ENCODE data around the gene LGR4. TPM values are rescaled to one million over a fixed set of nuclear protein-coding genes. Genes with fewer than 3 reads are reported as not detected.
"Not testable (repeated sequence)": the region's sequence is repeated elsewhere in the genome, so short reads cannot be mapped to it uniquely, and the experiment has no call there.

The LGR4 gene
- polyA plus RNA-seq, 2 donors, result 10.5 to 11.8 TPM

GRCh38 chr11:27330633-27331270 lies 141.8 kb downstream of the LGR4 start:
- Histone ChIP-seq H3K27ac (ENCODE audit: low read depth in 2 of 2, low read length in 1 of 2) (no peak overlapping the region), H3K9me3 (ENCODE audit: control insufficient read depth in 2 of 2, insufficient read depth in 1 of 2, low read depth in 1 of 2, low read length in 1 of 2) (no peaks in the 10 kb centered on the region), H3K27me3 (ENCODE audit: control insufficient read depth in 1 of 2, insufficient read depth in 2 of 2, low read length in 2 of 2) (no peaks in the 10 kb centered on the region), H3K4me1 (ENCODE audit: control insufficient read depth in 2 of 2, insufficient read depth in 2 of 2, low read length in 1 of 2) (no peaks in the 10 kb centered on the region), H3K4me3 (ENCODE audit: low read depth in 1 of 2, low read length in 2 of 2) (no peak overlapping the region), H3K36me3 (ENCODE audit: control insufficient read depth in 2 of 2, insufficient read depth in 2 of 2, low read length in 1 of 2) (no peaks in the 10 kb centered on the region)
- WGBS, 2 donors, result 90 to 92% methylated on average over 1 of the region's 1 CpG

DNA sequence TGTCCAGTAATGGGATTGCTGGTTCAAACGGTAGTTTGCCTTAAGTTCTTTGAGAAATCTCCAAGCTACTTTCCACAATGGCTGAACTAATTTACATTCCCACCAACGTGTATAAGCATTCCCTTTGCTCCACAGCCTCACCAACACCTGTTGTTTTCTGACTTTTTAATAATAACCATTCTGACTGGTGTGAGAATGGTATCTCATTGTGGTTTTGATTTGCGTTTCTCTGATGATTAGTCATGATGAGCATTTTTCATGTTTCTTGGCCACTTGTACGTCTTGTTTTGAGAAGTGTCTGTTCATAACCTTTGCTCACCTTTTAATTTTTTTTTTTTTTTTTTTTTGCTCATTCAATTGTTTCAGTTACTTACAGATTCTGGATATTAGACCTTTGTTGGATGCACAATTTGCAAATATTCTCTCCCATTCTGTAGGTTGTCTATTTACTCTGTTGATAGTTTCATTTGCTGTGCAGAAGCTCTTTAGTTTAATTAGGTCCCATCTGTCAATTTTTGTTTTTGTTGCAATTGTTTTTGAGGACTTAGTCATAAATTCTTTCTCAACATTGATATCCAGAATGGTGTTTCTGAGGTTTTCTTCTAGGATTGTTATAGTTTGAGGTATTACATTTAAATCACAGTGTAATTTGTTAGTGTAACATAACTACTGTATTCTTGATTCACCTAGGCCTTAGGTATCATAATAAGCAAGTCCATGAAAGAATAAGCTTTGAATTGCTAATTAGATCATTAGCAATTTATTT lies 142.5 kb downstream of the LGR4 start:
- Histone ChIP-seq H3K27me3 (ENCODE audit: control insufficient read depth in 1 of 2, insufficient read depth in 2 of 2, low read length in 2 of 2) (no peaks in the 10 kb centered on the region), H3K9me3 (ENCODE audit: control insufficient read depth in 2 of 2, insufficient read depth in 1 of 2, low read depth in 1 of 2, low read length in 1 of 2) (no peaks in the 10 kb centered on the region), H3K36me3 (ENCODE audit: control insufficient read depth in 2 of 2, insufficient read depth in 2 of 2, low read length in 1 of 2) (no peaks in the 10 kb centered on the region), H3K27ac (ENCODE audit: low read depth in 2 of 2, low read length in 1 of 2) (no peak overlapping the region), H3K4me1 (ENCODE audit: control insufficient read depth in 2 of 2, insufficient read depth in 2 of 2, low read length in 1 of 2) (no peaks in the 10 kb centered on the region), H3K4me3 (ENCODE audit: low read depth in 1 of 2, low read length in 2 of 2) (no peak overlapping the region)
- WGBS, 2 donors, result 79 to 83% methylated on average over 4 of the region's 4 CpGs

DNA sequence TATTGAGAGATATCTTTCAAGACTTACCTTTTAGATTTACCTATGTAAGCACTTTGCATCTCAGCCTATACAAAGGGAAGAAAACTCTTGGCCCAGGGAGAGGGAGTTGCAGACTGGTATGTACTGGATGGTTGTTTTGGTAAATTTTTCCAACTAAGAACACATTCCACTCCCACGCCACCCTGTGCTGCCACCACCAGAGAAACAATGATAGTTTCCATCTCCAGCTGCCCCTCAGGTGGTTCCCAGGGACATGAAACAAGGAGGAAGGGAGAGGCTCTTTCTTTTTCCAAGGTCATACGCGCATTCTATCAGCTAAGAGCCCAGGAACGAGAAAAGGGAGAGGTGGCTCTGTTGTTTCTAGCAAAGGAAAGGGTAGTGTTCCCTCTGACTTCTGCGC lies 144.0 kb downstream of the LGR4 start:
- WGBS, 2 donors, result 85 to 96% methylated on average over 5 of the region's 5 CpGs
- H3K4me3 ChIP-seq (ENCODE audit: low read depth in 1 of 2, low read length in 2 of 2), result no peak overlapping the region

DNA sequence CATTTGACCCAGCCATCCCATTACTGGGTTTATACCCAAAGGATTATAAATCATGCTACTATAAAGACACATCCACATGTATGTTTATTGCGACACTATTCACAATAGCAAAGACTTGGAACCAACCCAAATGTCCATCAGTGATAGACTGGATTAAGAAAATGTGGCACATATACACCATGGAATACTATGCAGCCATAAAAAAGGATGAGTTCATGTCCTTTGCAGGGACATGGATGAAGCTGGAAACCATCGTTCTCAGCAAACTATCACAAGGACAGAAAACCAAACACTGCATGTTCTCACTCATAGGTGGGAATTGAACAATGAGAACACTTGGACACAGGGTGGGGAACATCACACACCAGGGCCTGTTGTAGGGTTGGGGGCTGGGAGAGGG lies 145.5 kb downstream of the LGR4 start:
- H3K4me1 ChIP-seq (ENCODE audit: control insufficient read depth in 2 of 2, insufficient read depth in 2 of 2, low read length in 1 of 2); H3K27me3 ChIP-seq (ENCODE audit: control insufficient read depth in 1 of 2, insufficient read depth in 2 of 2, low read length in 2 of 2): not testable (repeated sequence)
- 89 to 100% methylated on average over 1 of the region's 2 CpGs for WGBS, 2 donors

More for the DNA sequence above, 144.0 kb downstream of the LGR4 start:
- no peaks in the 10 kb centered on the region for H3K4me1 ChIP-seq (ENCODE audit: control insufficient read depth in 2 of 2, insufficient read depth in 2 of 2, low read length in 1 of 2)
- H3K27me3 ChIP-seq (ENCODE audit: control insufficient read depth in 1 of 2, insufficient read depth in 2 of 2, low read length in 2 of 2), result no peaks in the 10 kb centered on the region
- H3K9me3 ChIP-seq (ENCODE audit: control insufficient read depth in 2 of 2, insufficient read depth in 1 of 2, low read depth in 1 of 2, low read length in 1 of 2), result no peaks in the 10 kb centered on the region
- no peak overlapping the region for H3K27ac ChIP-seq (ENCODE audit: low read depth in 2 of 2, low read length in 1 of 2)
- no peaks in the 10 kb centered on the region for H3K36me3 ChIP-seq (ENCODE audit: control insufficient read depth in 2 of 2, insufficient read depth in 2 of 2, low read length in 1 of 2)

GRCh38 chr11:27322196-27322595 lies 150.4 kb downstream of the LGR4 start:
- not testable (repeated sequence) for H3K27me3 ChIP-seq (ENCODE audit: control insufficient read depth in 1 of 2, insufficient read depth in 2 of 2, low read length in 2 of 2)
- WGBS, 2 donors, result 73 to 83% methylated on average over 3 of the region's 3 CpGs

More for the DNA sequence above, 145.5 kb downstream of the LGR4 start:
- not testable (repeated sequence) for H3K36me3 ChIP-seq (ENCODE audit: control insufficient read depth in 2 of 2, insufficient read depth in 2 of 2, low read length in 1 of 2); H3K9me3 ChIP-seq (ENCODE audit: control insufficient read depth in 2 of 2, insufficient read depth in 1 of 2, low read depth in 1 of 2, low read length in 1 of 2); H3K27ac ChIP-seq (ENCODE audit: low read depth in 2 of 2, low read length in 1 of 2); H3K4me3 ChIP-seq (ENCODE audit: low read depth in 1 of 2, low read length in 2 of 2)

DNA sequence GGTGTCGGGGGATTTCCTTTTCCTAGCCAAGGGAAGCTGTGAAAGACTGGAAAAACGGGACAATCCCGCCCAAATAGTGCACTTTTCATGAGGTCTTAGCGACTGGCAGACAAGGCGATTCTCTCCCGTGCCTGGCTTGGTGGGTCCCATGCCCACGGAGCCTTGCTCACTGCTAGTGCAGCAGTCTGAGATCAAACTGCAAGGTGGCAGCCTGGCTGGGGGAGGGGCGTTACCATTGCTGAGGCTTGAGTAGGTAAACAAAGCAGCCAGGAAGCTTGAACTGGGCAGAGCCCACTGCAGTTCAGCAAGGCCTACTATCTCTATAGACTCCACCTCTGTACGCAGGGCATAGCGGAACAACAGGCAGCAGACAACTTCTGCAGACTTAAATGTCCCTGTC lies 151.2 kb downstream of the LGR4 start:
- not testable (repeated sequence) for H3K36me3 ChIP-seq (ENCODE audit: control insufficient read depth in 2 of 2, insufficient read depth in 2 of 2, low read length in 1 of 2); H3K27ac ChIP-seq (ENCODE audit: low read depth in 2 of 2, low read length in 1 of 2); H3K9me3 ChIP-seq (ENCODE audit: control insufficient read depth in 2 of 2, insufficient read depth in 1 of 2, low read depth in 1 of 2, low read length in 1 of 2); H3K4me1 ChIP-seq (ENCODE audit: control insufficient read depth in 2 of 2, insufficient read depth in 2 of 2, low read length in 1 of 2); H3K27me3 ChIP-seq (ENCODE audit: control insufficient read depth in 1 of 2, insufficient read depth in 2 of 2, low read length in 2 of 2); H3K4me3 ChIP-seq (ENCODE audit: low read depth in 1 of 2, low read length in 2 of 2)
- WGBS, 2 donors, result 91 to 93% methylated on average over 10 of the region's 10 CpGs

More at GRCh38 chr11:27322196-27322595, 150.4 kb downstream of the LGR4 start:
- not testable (repeated sequence) for H3K27ac ChIP-seq (ENCODE audit: low read depth in 2 of 2, low read length in 1 of 2); H3K36me3 ChIP-seq (ENCODE audit: control insufficient read depth in 2 of 2, insufficient read depth in 2 of 2, low read length in 1 of 2); H3K4me3 ChIP-seq (ENCODE audit: low read depth in 1 of 2, low read length in 2 of 2); H3K4me1 ChIP-seq (ENCODE audit: control insufficient read depth in 2 of 2, insufficient read depth in 2 of 2, low read length in 1 of 2); H3K9me3 ChIP-seq (ENCODE audit: control insufficient read depth in 2 of 2, insufficient read depth in 1 of 2, low read depth in 1 of 2, low read length in 1 of 2)

GRCh38 chr11:27319072-27319471 lies 153.5 kb downstream of the LGR4 start:
- no peaks in the 10 kb centered on the region for H3K36me3 ChIP-seq (ENCODE audit: control insufficient read depth in 2 of 2, insufficient read depth in 2 of 2, low read length in 1 of 2)
- H3K9me3 ChIP-seq (ENCODE audit: control insufficient read depth in 2 of 2, insufficient read depth in 1 of 2, low read depth in 1 of 2, low read length in 1 of 2), result no peaks in the 10 kb centered on the region
- 29 to 35% methylated on average over 2 of the region's 2 CpGs for WGBS, 2 donors
- no peak overlapping the region for H3K4me3 ChIP-seq (ENCODE audit: low read depth in 1 of 2, low read length in 2 of 2)
- no peaks in the 10 kb centered on the region for H3K4me1 ChIP-seq (ENCODE audit: control insufficient read depth in 2 of 2, insufficient read depth in 2 of 2, low read length in 1 of 2)
- H3K27me3 ChIP-seq (ENCODE audit: control insufficient read depth in 1 of 2, insufficient read depth in 2 of 2, low read length in 2 of 2), result no peaks in the 10 kb centered on the region
- no peak overlapping the region for H3K27ac ChIP-seq (ENCODE audit: low read depth in 2 of 2, low read length in 1 of 2)

GRCh38 chr11:27317751-27318150 lies 154.8 kb downstream of the LGR4 start:
- H3K36me3 ChIP-seq (ENCODE audit: control insufficient read depth in 2 of 2, insufficient read depth in 2 of 2, low read length in 1 of 2), result no peaks in the 10 kb centered on the region
- 67 to 73% methylated on average over 2 of the region's 2 CpGs for WGBS, 2 donors

More at GRCh38 chr11:27317751-27318150, 154.8 kb downstream of the LGR4 start:
- Histone ChIP-seq H3K9me3 (ENCODE audit: control insufficient read depth in 2 of 2, insufficient read depth in 1 of 2, low read depth in 1 of 2, low read length in 1 of 2) (no peaks in the 10 kb centered on the region), H3K4me1 (ENCODE audit: control insufficient read depth in 2 of 2, insufficient read depth in 2 of 2, low read length in 1 of 2) (no peaks in the 10 kb centered on the region), H3K27ac (ENCODE audit: low read depth in 2 of 2, low read length in 1 of 2) (no peak overlapping the region), H3K27me3 (ENCODE audit: control insufficient read depth in 1 of 2, insufficient read depth in 2 of 2, low read length in 2 of 2) (no peaks in the 10 kb centered on the region), H3K4me3 (ENCODE audit: low read depth in 1 of 2, low read length in 2 of 2) (no peak overlapping the region)

Data from esophagus (tissue), 2 donors.